B cell (primary cell): ENCODE measurements around the gene ZNF709. TPM values are rescaled to one million over a fixed set of nuclear protein-coding genes. Genes with fewer than 3 reads are reported as not detected.
"Not testable (repeated sequence)": the region's sequence is repeated elsewhere in the genome, so short reads cannot be mapped to it uniquely, and the experiment has no call there.

ENCODE experiments used
- ATAC-seq: fragments of 200-7000 bp; cut with Tn5 transposase; one replicate; pipeline ENCODE4 v1.10.0; 2021; ENCODE audit warnings: low read depth, mild to moderate bottlenecking, moderate number of reproducible peaks, moderate library complexity
- CTCF ChIA-PET: fragments of 350-600 bp; sonication (Branson Sonifier 250); formaldehyde crosslinking; loops from one replicate; lab custom pipeline; 2021; ENCODE audit warnings: antibody characterized with exemption, inconsistent platforms; lab: Charles Lee
- POLR2A ChIA-PET: fragments of 350-600 bp; sonication (Branson Sonifier 250); formaldehyde crosslinking; loops from one replicate; lab custom pipeline; 2021; ENCODE audit warnings: antibody characterized with exemption; lab: Charles Lee
- DNase-seq: peaks from one replicate; pipeline ENCODE4 v3.0.0; 2013
- H2AFZ ChIP-seq: 2 replicates; pipeline ENCODE4 v1.6.1; 2012; ENCODE audit warnings: mild to moderate bottlenecking, low read depth, low read length; ENCODE audit not compliant: insufficient read depth, poor library complexity, severe bottlenecking
- H3K27ac ChIP-seq, 2 donors: 1 replicate in 1 of 2; 2 replicates in 1 of 2; pipeline ENCODE4 v1.5.1; 2012 to 2013; ENCODE audit warnings: low read length in 2 of 2, mild to moderate bottlenecking in 2 of 2, moderate library complexity in 1 of 2
- H3K27me3 ChIP-seq, 4 experiments: fragments of 200-600 bp in 1 of 4; sonication (generic) in 1 of 4; replicated peaks in 1 of 4; 1 replicate in 2 of 4; 2 replicates in 2 of 4; pipeline versions ENCODE4 v1.6.1 to v1.7.0; 2013 to 2016; ENCODE audit warnings: low read length in 3 of 4, mild to moderate bottlenecking in 2 of 4, mixed read lengths in 1 of 4, moderate library complexity in 1 of 4; ENCODE audit not compliant: insufficient read depth in 4 of 4, control insufficient read depth in 3 of 4; ENCODE audit errors: control extremely low read depth in 1 of 4
- H3K36me3 ChIP-seq, 2 experiments: replicated peaks in 1 of 2; 1 replicate in 1 of 2; 2 replicates in 1 of 2; pipeline versions ENCODE4 v1.6.1 to v1.7.1; 2013; ENCODE audit warnings: low read length in 1 of 2; ENCODE audit not compliant: insufficient read depth in 2 of 2, control insufficient read depth in 1 of 2; ENCODE audit errors: control extremely low read depth in 1 of 2, extremely low read depth in 1 of 2
- H3K4me1 ChIP-seq, 2 donors: fragments of 200-600 bp in 1 of 2; sonication (generic) in 1 of 2; 1 replicate in 1 of 2; 2 replicates in 1 of 2; pipeline versions ENCODE4 v1.5.1 to v1.6.1; 2013 to 2017; ENCODE audit warnings: low read length in 2 of 2; ENCODE audit not compliant: control insufficient read depth in 2 of 2, insufficient read depth in 2 of 2
- H3K4me2 ChIP-seq: replicated peaks from 2 replicates; pipeline ENCODE3; 2012; ENCODE audit warnings: mild to moderate bottlenecking, low read depth, low read length; ENCODE audit not compliant: poor library complexity, severe bottlenecking
- H3K4me3 ChIP-seq, 5 experiments: fragments of 200-600 bp in 1 of 5; sonication (generic) in 1 of 5; 1 replicate in 3 of 5; 2 replicates in 2 of 5; pipeline versions ENCODE4 v1.5.1 to v1.7.0; 2011 to 2016; ENCODE audit warnings: low read length in 4 of 5, mild to moderate bottlenecking in 4 of 5, low read depth in 2 of 5, control low read depth in 1 of 5, moderate library complexity in 1 of 5; ENCODE audit not compliant: insufficient read depth in 1 of 5; ENCODE audit errors: control extremely low read depth in 1 of 5, extremely low read depth in 1 of 5
- H3K79me2 ChIP-seq: fragments of 200-600 bp; sonication (generic); one replicate; pipeline ENCODE4 v1.6.0; 2016; ENCODE audit warnings: low read length; ENCODE audit not compliant: control insufficient read depth, insufficient read depth
- H3K9ac ChIP-seq: fragments of 200-600 bp; sonication (generic); 2 replicates; pipeline ENCODE4 v1.6.1; 2017; ENCODE audit warnings: mild to moderate bottlenecking, low read length, moderate library complexity
- H3K9me3 ChIP-seq, 3 donors: one replicate each; pipeline versions ENCODE4 v1.6.1 to v1.7.1; 2013; ENCODE audit warnings: low read length in 2 of 3; ENCODE audit not compliant: control insufficient read depth in 2 of 3, insufficient read depth in 1 of 3; ENCODE audit errors: control extremely low read depth in 1 of 3
- H4K20me1 ChIP-seq: 2 replicates; pipeline ENCODE4 v1.6.0; 2012; ENCODE audit warnings: mild to moderate bottlenecking, low read length; ENCODE audit not compliant: insufficient read depth, control insufficient read depth, poor library complexity, severe bottlenecking
- H3K27ac Mint-ChIP-seq: one replicate; pipeline ENCODE4 v1.8.0; 2021; ENCODE audit warnings: mixed read lengths
- H3K27me3 Mint-ChIP-seq: one replicate; pipeline ENCODE4 v1.8.0; 2021; ENCODE audit warnings: mixed read lengths
- H3K4me1 Mint-ChIP-seq: one replicate; pipeline ENCODE4 v1.8.0; 2021; ENCODE audit warnings: mixed read lengths
- H3K4me3 Mint-ChIP-seq: one replicate; pipeline ENCODE4 v1.8.0; 2021; ENCODE audit warnings: mixed read lengths
- H3K9me3 Mint-ChIP-seq: one replicate; pipeline ENCODE4 v1.8.0; 2022; ENCODE audit warnings: mixed read lengths; ENCODE audit not compliant: insufficient read depth
- CTCF ChIP-seq: fragments of 200-600 bp; IDR thresholded peaks from one replicate; pipeline ENCODE4 v1.8.0; 2022; ENCODE audit warnings: antibody characterized with exemption, mild to moderate bottlenecking
- EZH2 ChIP-seq: IDR thresholded peaks from 2 replicates; pipeline ENCODE4 v1.6.1; 2012; ENCODE audit warnings: borderline replicate concordance, low read depth, mild to moderate bottlenecking, moderate library complexity, low read length; ENCODE audit not compliant: insufficient read depth, poor library complexity, severe bottlenecking
- WGBS: methylation state at CpG from one replicate; pipeline ENCODE4 v1.1.5; 2013; ENCODE audit warnings: missing lambda C conversion rate; ENCODE audit not compliant: insufficient coverage; 5-methylcytosine and 5-hydroxymethylcytosine counted together
- intact Hi-C: fragments of 100-400 bp; cut with micrococcal nuclease; formaldehyde crosslinking; loops from one replicate; pipeline ENCODE4 v1.10.0; 2022
- polyA plus RNA-seq: library from polyadenylated mRNA; depleted of rRNA; stranded (reverse); fragments of >200 nt; gene quantifications from 2 replicates; pipeline ENCODE4 v1.2.3, GENCODE V29; 2012
- total RNA-seq, 2 donors: library from RNA; stranded (reverse); fragments of 120-200 nt in 1 of 2; gene quantifications; 1 replicate in 1 of 2; 2 replicates in 1 of 2; pipeline versions ENCODE4 v1.2.3 to v1.2.4, GENCODE V29; 2013 to 2022

Gene ZNF709
- total and polyA plus RNA-seq, 2 donors (not counting 1 experiment from before 2014, with no cell fraction given) = 1.7 to 8.4 TPM

GRCh38 chr19:12481781-12482508 is 2.7 kb downstream of the ZNF709 start:
- Histone ChIP-seq H2AFZ (no peak overlapping the region), H3K27ac (peak overlapping the region; percentile 47 to 55), H3K79me2 (peaks cover 77% of the 10 kb centered on the region), H3K36me3 (no peaks in the 10 kb centered on the region), H3K4me2 (peak overlapping the region; percentile 51), H4K20me1 (peaks cover 31% of the 10 kb centered on the region), H3K4me3 (no peak overlapping the region), H3K27me3 (no peaks in the 10 kb centered on the region), H3K9ac (peak overlapping the region; percentile 14), H3K9me3 (no peaks in the 10 kb centered on the region), H3K4me1 (peaks cover 40 to 45% of the 10 kb centered on the region in 2 donors)
- DNase-seq (peak; percentile 25), ATAC-seq (no peak)
- POLR2A ChIA-PET = no interaction called here
- H3K27me3 Mint-ChIP-seq = no peaks in the 10 kb centered on the region
- H3K4me1 Mint-ChIP-seq = peaks cover 47% of the 10 kb centered on the region
- peak overlapping the region; percentile 68 for H3K4me3 Mint-ChIP-seq
- WGBS = 29% methylated on average over 1 of the region's 4 CpGs
- intact Hi-C loops = loop anchor here (10.0 kb wide), 1 partner anchor 317 kb away; the partner anchor contains the start of gene ZNF136
- CTCF ChIA-PET = interaction anchor here (1.0 kb wide), 1 partner anchor 420 kb away, joined by 4 read pairs; no protein-coding TSS in a partner anchor
- peak overlapping the region; percentile 73 for H3K27ac Mint-ChIP-seq
- TF ChIP-seq CTCF (no peak), EZH2 (no peak)
- no peaks in the 10 kb centered on the region for H3K9me3 Mint-ChIP-seq

- 79% methylated on average over 3 of the region's 5 CpGs for WGBS
- CTCF ChIA-PET = no interaction called here
- POLR2A ChIA-PET = no interaction called here
- Histone ChIP-seq H3K9ac (no peak overlapping the region), H4K20me1 (peaks cover 40% of the 10 kb centered on the region), H3K27me3 (no peaks in the 10 kb centered on the region), H2AFZ (no peak overlapping the region), H3K4me3 (no peak overlapping the region), H3K4me1 (peaks cover 27 to 28% of the 10 kb centered on the region in 2 donors), H3K4me2 (peak overlapping the region; percentile 28), H3K79me2 (peaks cover 94% of the 10 kb centered on the region), H3K27ac (no peak overlapping the region), H3K36me3 (no peaks in the 10 kb centered on the region), H3K9me3 (peaks cover 0 to 4% (median 1%) of the 10 kb centered on the region in 3 donors)
- H3K9me3 Mint-ChIP-seq = no peaks in the 10 kb centered on the region
- ATAC-seq (no peak), DNase-seq (no peak)
- TF ChIP-seq EZH2 = no peak
- TF ChIP-seq CTCF = no peak
- H3K4me3 Mint-ChIP-seq = no peak overlapping the region
- intact Hi-C loops = no loop called here
- peak overlapping the region; percentile 22 for H3K27ac Mint-ChIP-seq
- H3K27me3 Mint-ChIP-seq = no peaks in the 10 kb centered on the region
- H3K4me1 Mint-ChIP-seq = peaks cover 37% of the 10 kb centered on the region
Measured at GRCh38 chr19:12478234-12478941, 6.2 kb downstream of the ZNF709 start.

- intact Hi-C loops, POLR2A ChIA-PET, H3K27ac Mint-ChIP-seq, H3K27me3 Mint-ChIP-seq, ATAC-seq, H3K4me3 ChIP-seq, H3K27me3 ChIP-seq, H3K9ac ChIP-seq, H4K20me1 ChIP-seq, H2AFZ ChIP-seq, H3K4me2 ChIP-seq, CTCF ChIA-PET, DNase-seq, H3K4me1 ChIP-seq, H3K27ac ChIP-seq, H3K4me1 Mint-ChIP-seq, H3K4me3 Mint-ChIP-seq: not testable (repeated sequence)
- peaks cover 18% of the 10 kb centered on the region for H3K9me3 Mint-ChIP-seq
- 95% methylated on average over 20 of the region's 33 CpGs for WGBS
- H3K36me3 ChIP-seq = peaks cover 8 to 25% of the 10 kb centered on the region in 2 experiments
- peaks cover 40% of the 10 kb centered on the region for H3K79me2 ChIP-seq
- H3K9me3 ChIP-seq = peaks cover 15 to 53% (median 50%) of the 10 kb centered on the region in 3 donors
Measured at GRCh38 chr19:12467651-12468050, 17.0 kb downstream of the ZNF709 start.
